ENCODE data around the gene ARMC9.

DNA sequence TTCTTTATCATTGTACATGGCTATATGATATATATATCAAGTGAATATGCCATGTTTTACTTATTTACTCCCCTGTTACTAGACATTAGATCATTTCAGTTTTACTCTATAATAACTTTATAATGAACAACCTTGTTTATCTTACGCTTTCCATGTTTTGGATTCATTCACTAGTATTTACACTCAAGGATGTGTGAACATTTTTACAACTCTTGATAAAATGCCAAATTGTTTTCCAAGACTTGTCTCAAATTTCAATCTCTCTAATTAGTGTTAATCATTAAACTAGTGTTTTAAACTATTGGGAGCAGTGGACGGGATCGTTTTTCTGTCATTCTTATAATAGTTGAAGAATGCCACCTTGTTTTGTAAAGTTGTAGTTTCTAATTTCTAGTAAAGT, 145.6 kb downstream of the ARMC9 start:
- no peak for TF ChIP-seq REXO4 (CRISPR knock-in tag; IDR thresholded peaks at IDR 0.05; ENCODE audit: borderline replicate concordance)
- no peak for TF ChIP-seq TBX2 (CRISPR knock-in tag; IDR thresholded peaks at IDR 0.05; ENCODE audit: borderline replicate concordance)

Measured in HepG2 (cell line).